Keratinocyte (primary cell): ENCODE results near the gene C10orf71. TPM values are rescaled to one million over a fixed set of nuclear protein-coding genes. Genes with fewer than 3 reads are reported as not detected.

Experiments
- DNase-seq: peaks from one replicate; pipeline ENCODE4 v3.0.0-alpha.2; 2011; ENCODE audit warnings: low read depth, missing footprints, low spot score
- FAIRE-seq: peaks from 2 replicates; lab custom pipeline; 2011; peaks lifted over from hg19 to GRCh38; lab: Jason Lieb, UNC
- H2AFZ ChIP-seq: 2 replicates; pipeline ENCODE4 v1.6.0; 2012; ENCODE audit warnings: low read length, control low read depth, inconsistent platforms; ENCODE audit not compliant: control insufficient read depth
- H3K27ac ChIP-seq: 2 replicates; pipeline ENCODE4 v1.5.1; 2011; ENCODE audit warnings: low read length; ENCODE audit not compliant: control insufficient read depth, insufficient read depth
- H3K27me3 ChIP-seq: 3 replicates; pipeline ENCODE4 v1.6.0; 2011; ENCODE audit warnings: low read length; ENCODE audit not compliant: control insufficient read depth, insufficient read depth; ENCODE audit errors: extremely low read depth
- H3K36me3 ChIP-seq, 2 experiments: 2 replicates in 1 of 2; 3 replicates in 1 of 2; pipeline ENCODE4 v1.5.1; 2011; ENCODE audit warnings: low read length in 2 of 2, mild to moderate bottlenecking in 1 of 2; ENCODE audit not compliant: control insufficient read depth in 2 of 2, insufficient read depth in 2 of 2; ENCODE audit errors: extremely low read depth in 1 of 2
- H3K4me1 ChIP-seq: 3 replicates; pipeline ENCODE4 v1.5.1; 2011; ENCODE audit warnings: low read length; ENCODE audit not compliant: control insufficient read depth, insufficient read depth; ENCODE audit errors: extremely low read depth
- H3K4me2 ChIP-seq: 3 replicates; pipeline ENCODE4 v1.6.0; 2011; ENCODE audit warnings: low read depth, low read length; ENCODE audit not compliant: control insufficient read depth, insufficient read depth; ENCODE audit errors: extremely low read depth
- H3K4me3 ChIP-seq, 3 experiments: fragments of 200-600 bp in 1 of 3; sonication (generic) in 1 of 3; 2 replicates in 2 of 3; 3 replicates in 1 of 3; pipeline ENCODE4 v1.5.1; 2011 to 2016; ENCODE audit warnings: low read length in 3 of 3, mild to moderate bottlenecking in 3 of 3, control low read depth in 2 of 3, inconsistent platforms in 1 of 3, low read depth in 1 of 3, mixed read lengths in 1 of 3, mixed run types in 1 of 3, moderate library complexity in 1 of 3; ENCODE audit not compliant: control insufficient read depth in 2 of 3, insufficient read depth in 2 of 3; ENCODE audit errors: extremely low read depth in 1 of 3
- H3K79me2 ChIP-seq: 2 replicates; pipeline ENCODE4 v1.6.0; 2012; ENCODE audit warnings: low read length; ENCODE audit not compliant: control insufficient read depth, insufficient read depth
- H3K9ac ChIP-seq: 3 replicates; pipeline ENCODE4 v1.6.0; 2011; ENCODE audit warnings: low read length; ENCODE audit not compliant: control insufficient read depth, insufficient read depth; ENCODE audit errors: extremely low read depth
- H3K9me1 ChIP-seq: 3 replicates; pipeline ENCODE4 v1.6.0; 2011; ENCODE audit warnings: low read length; ENCODE audit not compliant: control insufficient read depth, insufficient read depth; ENCODE audit errors: extremely low read depth
- H3K9me3 ChIP-seq: 2 replicates; pipeline ENCODE4 v1.5.1; 2012; ENCODE audit warnings: low read depth, low read length; ENCODE audit not compliant: control insufficient read depth
- H4K20me1 ChIP-seq: 3 replicates; pipeline ENCODE4 v1.6.0; 2011; ENCODE audit warnings: low read length; ENCODE audit not compliant: control insufficient read depth, insufficient read depth; ENCODE audit errors: extremely low read depth
- CTCF ChIP-seq, 3 experiments: IDR thresholded peaks in 1 of 3; conservative IDR thresholded peaks in 1 of 3; optimal IDR thresholded peaks in 1 of 3; 2 replicates in 2 of 3; 3 replicates in 1 of 3; pipeline versions ENCODE3 to v1.5.1; 2011; ENCODE audit warnings: low read length in 3 of 3, mild to moderate bottlenecking in 3 of 3, moderate library complexity in 2 of 3, control low read depth in 1 of 3, inconsistent platforms in 1 of 3; ENCODE audit not compliant: insufficient read depth in 2 of 3; ENCODE audit errors: extremely low read depth in 1 of 3
- EZH2 ChIP-seq: IDR thresholded peaks from one replicate; pipeline ENCODE4 v1.6.1; 2012; ENCODE audit warnings: inconsistent platforms, mild to moderate bottlenecking, low read length, moderate library complexity
- dilution Hi-C: fragments of 300-500 bp; cut with MboI; formaldehyde crosslinking; loops from one replicate; pipeline ENCODE4 v1.7.0; 2020; ENCODE audit warnings: low sequenced_read_pairs; ENCODE audit not compliant: extremely low pct_ligation_motif_present
- polyA plus RNA-seq, 5 experiments: library from polyadenylated mRNA; depleted of rRNA in 3 of 5; stranded (reverse) in 3 of 5; stranded (forward) in 1 of 5; unstranded in 1 of 5; fragments of >200 nt; gene quantifications; 1 replicate in 1 of 5; 2 replicates in 3 of 5; 3 replicates in 1 of 5; pipeline versions ENCODE4 v1.2.1 to v1.2.3, GENCODE V29; 2011 to 2012; ENCODE audit warnings: missing spikeins in 2 of 5, low read depth in 1 of 5, low replicate concordance in 1 of 5

C10orf71 gene
- polyA plus RNA-seq, 1 donor (not counting 4 experiments of a cell fraction or from before 2014, with no cell fraction given) = not detected

- no peak overlapping the region for H3K9ac ChIP-seq
- H3K9me3 ChIP-seq = no peaks in the 10 kb centered on the region
- no peak for FAIRE-seq
- H3K27ac ChIP-seq = no peak overlapping the region
- no peak for TF ChIP-seq CTCF (optimal IDR thresholded peaks at IDR 0.05 in 1 of 3, IDR thresholded peaks at IDR 0.05 in 1 of 3, conservative IDR thresholded peaks at IDR 0.05 in 1 of 3; ENCODE audit: extremely low read depth in 1 of 3, insufficient read depth in 2 of 3, low read length in 3 of 3)
- TF ChIP-seq EZH2 = no peak
- no peaks in the 10 kb centered on the region for H4K20me1 ChIP-seq
- no peaks in the 10 kb centered on the region for H3K27me3 ChIP-seq
- H3K9me1 ChIP-seq = no peaks in the 10 kb centered on the region
- no peaks in the 10 kb centered on the region for H3K36me3 ChIP-seq
- dilution Hi-C loops = no loop called here
- H3K4me3 ChIP-seq = no peak overlapping the region
- H2AFZ ChIP-seq = no peak overlapping the region
- no peaks in the 10 kb centered on the region for H3K4me1 ChIP-seq
- H3K79me2 ChIP-seq = no peaks in the 10 kb centered on the region
- DNase-seq = no peak
- H3K4me2 ChIP-seq = no peak overlapping the region
Measured at GRCh38 chr10:49275896-49276295, 23.1 kb upstream of the C10orf71 start.

- Histone ChIP-seq H3K27me3 (no peaks in the 10 kb centered on the region), H3K27ac (no peak overlapping the region), H3K79me2 (no peaks in the 10 kb centered on the region), H3K4me3 (no peak overlapping the region), H3K36me3 (no peaks in the 10 kb centered on the region), H3K9me3 (no peaks in the 10 kb centered on the region), H3K9me1 (no peaks in the 10 kb centered on the region), H2AFZ (no peak overlapping the region), H3K4me1 (no peaks in the 10 kb centered on the region), H3K4me2 (no peak overlapping the region), H4K20me1 (no peaks in the 10 kb centered on the region), H3K9ac (no peak overlapping the region)
- dilution Hi-C loops = no loop called here
- DNase-seq (no peak), FAIRE-seq (no peak)
- TF ChIP-seq EZH2 = no peak
- no peak for TF ChIP-seq CTCF (optimal IDR thresholded peaks at IDR 0.05 in 1 of 3, IDR thresholded peaks at IDR 0.05 in 1 of 3, conservative IDR thresholded peaks at IDR 0.05 in 1 of 3; ENCODE audit: extremely low read depth in 1 of 3, insufficient read depth in 2 of 3, low read length in 3 of 3)
Measured at GRCh38 chr10:49276596-49276995, 22.4 kb upstream of the C10orf71 start.
